Activated effector memory CD4-positive, alpha-beta T cell treated with anti-CD3 and anti-CD28 coated beads, Interleukin-2, amount 50 U/mL, for 16 hours (primary cell): ENCODE data around the gene NUCB1.
"Not testable (repeated sequence)": the region's sequence is repeated elsewhere in the genome, so short reads cannot be mapped to it uniquely, and the experiment has no call there.

Source experiments
- DNase-seq: peaks from one replicate; pipeline ENCODE4 v3.0.0-alpha.2; 2020

NUCB1 gene

GRCh38 chr19:48899781-48900476 lies at the start of gene NUCB1:
NUCB1 (plus strand) TSS chr19:48900312; CDS start chr19:48900797, 485 bp downstream.
- DNase-seq = peak; percentile 100

- DNase-seq = no peak
Measured at GRCh38 chr19:48852292-48852691, 47.8 kb upstream of the NUCB1 start.

DNA sequence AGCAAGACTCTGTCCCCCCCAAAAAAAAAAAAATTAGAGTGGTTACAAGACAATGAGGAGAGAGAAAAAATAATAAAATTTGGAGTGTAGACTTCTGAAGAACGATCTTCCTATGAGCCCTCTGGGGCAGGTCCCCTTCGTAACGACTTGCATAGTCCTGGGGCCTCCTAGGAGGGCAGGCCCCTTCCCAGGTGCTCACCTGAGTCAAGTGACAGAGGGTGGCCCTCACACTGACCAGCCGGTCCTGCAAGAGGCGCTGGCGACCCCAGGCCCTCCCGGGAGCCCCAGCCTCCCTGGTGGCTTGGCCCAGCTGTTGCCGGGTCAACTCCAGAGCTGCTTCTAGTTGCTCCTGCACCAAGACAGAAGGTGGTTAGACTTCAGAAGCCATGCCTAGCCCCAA lies 46.6 kb upstream of the NUCB1 start:
- DNase-seq = no peak

- no peak for DNase-seq
Measured at GRCh38 chr19:48854103-48854502, 46.0 kb upstream of the NUCB1 start.

- no peak for DNase-seq
Measured at GRCh38 chr19:48856921-48857320, 43.2 kb upstream of the NUCB1 start.

DNA sequence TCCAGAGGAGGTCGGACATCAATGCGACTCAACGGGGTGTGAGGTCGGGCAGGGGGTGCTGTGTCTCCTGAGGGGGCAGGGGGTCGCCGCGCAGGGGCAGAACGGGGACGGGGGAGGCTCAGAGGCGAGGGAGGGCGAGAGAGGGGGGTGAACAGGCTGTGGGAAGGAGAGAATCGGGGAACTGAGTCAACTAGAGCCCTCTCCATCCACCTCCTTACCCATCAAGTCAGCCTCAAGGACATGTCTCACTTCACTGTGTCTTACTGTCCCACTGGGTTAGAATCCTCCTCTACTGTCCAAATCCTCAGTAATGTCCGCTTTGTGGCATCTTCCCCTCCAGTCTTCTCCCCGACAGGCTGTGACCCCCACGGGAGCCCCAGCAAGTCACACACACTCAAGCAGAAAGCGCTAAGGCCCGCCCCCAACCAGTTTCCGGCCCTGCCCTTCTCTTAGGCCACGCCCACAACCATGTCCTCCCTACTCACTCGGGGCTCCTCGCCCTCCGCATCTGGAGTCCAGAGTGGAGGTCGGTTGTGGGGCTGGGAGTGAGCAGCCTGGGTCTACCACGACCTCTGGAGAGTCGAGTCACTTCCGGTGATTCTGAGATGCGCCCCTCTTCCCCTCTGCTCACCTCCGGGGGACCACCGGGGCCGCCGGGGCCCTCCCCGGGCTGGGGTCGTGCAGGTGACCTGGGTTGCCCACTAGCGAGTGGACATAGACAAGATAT lies 41.0 kb upstream of the NUCB1 start:
- DNase-seq = peak; percentile 92

- no peak for DNase-seq
Measured at GRCh38 chr19:48859711-48860572, 40.2 kb upstream of the NUCB1 start.

GRCh38 chr19:48861313-48861712 lies 38.8 kb upstream of the NUCB1 start:
- DNase-seq = no peak

DNA sequence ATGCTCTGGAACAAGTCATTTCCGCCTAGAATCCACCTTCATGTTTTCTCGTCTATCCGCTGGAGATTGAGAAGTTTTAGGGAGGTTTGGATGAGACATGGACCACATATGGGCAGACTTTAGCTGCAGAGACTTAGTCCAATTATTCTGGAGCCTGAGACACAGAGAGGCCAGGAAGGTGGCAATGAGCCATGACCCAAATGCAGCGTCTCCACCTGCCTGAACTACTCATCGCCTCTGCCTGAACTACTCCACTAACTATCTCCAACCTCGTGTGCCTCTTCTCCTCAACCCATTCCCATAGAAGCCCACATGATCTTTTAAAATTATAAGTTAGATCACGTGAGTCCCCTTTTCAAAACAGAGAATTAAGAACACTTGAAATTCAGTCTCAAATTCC lies 37.3 kb upstream of the NUCB1 start:
- no peak for DNase-seq

DNA sequence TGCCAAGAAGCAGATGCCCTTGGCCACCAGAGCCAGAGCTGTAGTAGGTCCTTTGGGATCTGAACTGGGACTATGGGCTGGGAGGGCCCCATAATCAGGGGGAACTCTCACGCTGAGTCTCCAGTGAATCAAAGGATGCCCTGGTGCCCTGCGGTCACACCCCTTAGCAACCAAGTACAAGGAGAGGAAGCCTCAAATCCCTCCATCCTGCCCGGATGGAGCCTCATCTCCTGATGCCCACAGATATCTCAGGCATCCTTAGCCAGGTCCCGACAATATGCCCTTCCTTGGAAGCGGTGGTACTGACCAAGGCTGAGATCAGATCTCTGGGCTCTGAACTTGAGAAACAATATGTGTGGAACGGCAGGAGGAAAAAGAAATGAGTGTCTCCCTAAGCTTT lies 33.4 kb upstream of the NUCB1 start:
- no peak for DNase-seq

- no peak for DNase-seq
Measured at GRCh38 chr19:48867123-48867745, 32.9 kb upstream of the NUCB1 start.

DNA sequence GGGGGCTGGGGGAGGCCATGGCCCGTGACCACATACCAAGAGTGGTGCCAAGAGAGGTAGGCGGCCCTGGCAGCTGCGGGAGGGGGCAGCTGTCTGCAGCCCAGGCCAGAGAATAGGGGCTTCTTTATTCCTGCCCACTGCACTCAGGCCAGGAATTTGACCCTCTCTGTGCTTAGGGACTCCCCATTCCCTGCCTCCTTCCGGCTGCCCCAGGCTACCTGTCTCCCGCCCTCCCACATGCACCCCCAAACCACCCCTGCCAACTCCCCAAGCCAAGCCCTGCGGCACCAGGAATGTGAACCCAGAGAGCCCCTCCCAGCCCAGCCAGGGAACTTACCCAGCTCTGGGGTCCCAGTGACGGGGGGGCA lies 32.4 kb upstream of the NUCB1 start:
- DNase-seq = no peak

DNA sequence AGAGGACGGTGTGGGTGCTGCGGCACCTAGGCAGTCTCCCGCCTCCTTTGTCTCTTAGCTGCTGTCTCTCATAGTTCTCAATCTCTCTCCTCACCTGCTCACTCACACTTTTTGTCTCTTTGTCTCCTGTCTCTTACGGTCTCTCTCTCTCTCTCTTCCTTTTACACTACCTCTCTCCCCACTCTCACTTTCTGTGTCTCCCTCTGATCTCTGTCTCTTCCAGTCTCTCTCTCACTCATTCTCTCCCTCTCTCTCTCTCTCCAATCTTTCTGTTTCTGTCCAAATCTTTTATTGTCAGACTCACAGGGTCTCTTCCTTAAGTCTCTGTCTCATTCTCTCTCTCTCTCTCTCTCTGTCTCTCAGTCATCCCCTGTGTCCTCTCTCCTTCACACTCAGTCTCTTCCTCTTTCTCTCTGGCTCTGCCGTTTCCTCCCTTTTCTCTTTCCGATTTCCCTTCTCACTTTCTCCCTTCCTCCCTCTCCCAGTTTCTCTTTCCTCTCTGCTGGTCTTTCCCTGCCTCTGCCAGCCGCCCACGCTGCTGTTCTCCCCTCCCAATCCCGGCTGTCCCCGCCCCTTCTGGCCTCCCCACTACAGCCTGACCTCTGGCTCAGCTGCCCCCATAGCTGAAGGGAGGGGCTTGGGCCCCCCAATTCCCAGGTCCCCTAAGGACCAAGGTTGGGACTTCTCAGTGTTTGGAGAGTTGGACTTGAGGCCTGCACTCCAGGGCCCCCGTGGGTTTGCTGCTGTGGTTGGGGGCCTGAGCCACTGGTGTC lies 31.8 kb upstream of the NUCB1 start, which contains the start of gene PLEKHA4:
PLEKHA4 (minus strand) TSS at position 504 of the 773 bp plus-strand sequence. CDS start 997 bp downstream, outside the sequence.
- no peak for DNase-seq

- no peak for DNase-seq
Measured at GRCh38 chr19:48870048-48870447, 30.1 kb upstream of the NUCB1 start.

DNA sequence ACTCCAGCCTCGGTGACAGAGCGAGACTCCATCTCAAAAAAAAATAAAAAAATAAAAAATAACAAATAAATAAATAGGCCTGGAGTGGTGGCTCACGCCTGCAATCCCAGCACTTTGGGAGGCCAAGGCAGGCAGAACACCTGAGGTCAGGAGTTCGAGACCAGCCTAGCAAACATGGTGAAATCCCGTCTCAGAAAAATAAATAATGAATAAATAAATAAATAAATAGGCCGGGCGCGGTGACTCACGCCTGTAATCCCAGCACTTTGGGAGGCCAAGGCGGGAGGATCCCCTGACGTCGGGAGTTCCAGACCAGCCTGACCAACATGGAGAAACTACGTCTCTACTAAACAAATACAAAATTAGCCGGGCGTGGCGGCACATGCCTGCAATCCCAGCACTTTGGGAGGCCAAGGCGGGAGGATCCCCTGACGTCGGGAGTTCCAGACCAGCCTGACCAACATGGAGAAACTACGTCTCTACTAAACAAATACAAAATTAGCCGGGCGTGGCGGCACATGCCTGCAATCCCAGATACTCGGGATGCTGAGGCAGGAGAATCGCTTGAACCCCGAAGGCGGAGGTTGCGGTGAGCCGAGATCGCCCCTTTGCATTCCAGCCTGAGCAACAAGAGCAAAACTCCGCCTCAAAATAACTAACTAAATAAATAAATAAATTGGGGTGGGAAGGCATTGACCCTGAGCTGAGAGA lies 28.5 kb upstream of the NUCB1 start:
- not testable (repeated sequence) for DNase-seq

- DNase-seq = peak; percentile 100
Measured at GRCh38 chr19:48872182-48872883, 27.8 kb upstream of the NUCB1 start, which contains the start of gene PPP1R15A. PPP1R15A (plus strand) TSS chr19:48872421; CDS start chr19:48873234, 813 bp downstream.

DNA sequence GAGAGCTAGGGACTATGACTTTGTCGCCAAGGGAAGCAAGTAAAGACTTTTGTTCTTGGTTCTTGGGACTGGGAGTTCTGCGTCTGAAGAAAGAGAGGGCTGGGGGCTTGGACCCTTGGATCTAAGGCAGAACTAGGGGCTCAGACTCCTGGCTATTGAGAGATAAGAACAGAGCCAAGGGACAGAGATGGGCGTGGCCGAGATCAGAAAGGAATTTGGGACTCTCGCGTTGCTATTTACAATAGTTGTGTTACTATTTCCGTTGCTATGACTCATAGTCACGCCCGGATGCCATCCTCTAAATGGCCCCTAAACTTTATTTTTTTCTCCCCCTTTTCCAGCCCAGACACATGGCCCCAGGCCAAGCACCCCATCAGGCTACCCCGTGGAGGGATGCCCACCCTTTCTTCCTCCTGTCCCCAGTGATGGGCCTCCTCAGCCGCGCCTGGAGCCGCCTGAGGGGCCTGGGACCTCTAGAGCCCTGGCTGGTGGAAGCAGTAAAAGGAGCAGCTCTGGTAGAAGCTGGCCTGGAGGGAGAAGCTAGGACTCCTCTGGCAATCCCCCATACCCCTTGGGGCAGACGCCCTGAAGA lies 27.1 kb upstream of the NUCB1 start:
- peak; percentile 89 for DNase-seq

GRCh38 chr19:48873476-48874302 lies 26.4 kb upstream of the NUCB1 start:
- no peak for DNase-seq
